ENCODE results near the gene DTWD2. TPM values are rescaled to one million over a fixed set of nuclear protein-coding genes. Genes with fewer than 3 reads are reported as not detected.

DTWD2 gene
- total RNA-seq, 2 donors from 2014 or later, result 3.3 to 4.9 TPM

DNA sequence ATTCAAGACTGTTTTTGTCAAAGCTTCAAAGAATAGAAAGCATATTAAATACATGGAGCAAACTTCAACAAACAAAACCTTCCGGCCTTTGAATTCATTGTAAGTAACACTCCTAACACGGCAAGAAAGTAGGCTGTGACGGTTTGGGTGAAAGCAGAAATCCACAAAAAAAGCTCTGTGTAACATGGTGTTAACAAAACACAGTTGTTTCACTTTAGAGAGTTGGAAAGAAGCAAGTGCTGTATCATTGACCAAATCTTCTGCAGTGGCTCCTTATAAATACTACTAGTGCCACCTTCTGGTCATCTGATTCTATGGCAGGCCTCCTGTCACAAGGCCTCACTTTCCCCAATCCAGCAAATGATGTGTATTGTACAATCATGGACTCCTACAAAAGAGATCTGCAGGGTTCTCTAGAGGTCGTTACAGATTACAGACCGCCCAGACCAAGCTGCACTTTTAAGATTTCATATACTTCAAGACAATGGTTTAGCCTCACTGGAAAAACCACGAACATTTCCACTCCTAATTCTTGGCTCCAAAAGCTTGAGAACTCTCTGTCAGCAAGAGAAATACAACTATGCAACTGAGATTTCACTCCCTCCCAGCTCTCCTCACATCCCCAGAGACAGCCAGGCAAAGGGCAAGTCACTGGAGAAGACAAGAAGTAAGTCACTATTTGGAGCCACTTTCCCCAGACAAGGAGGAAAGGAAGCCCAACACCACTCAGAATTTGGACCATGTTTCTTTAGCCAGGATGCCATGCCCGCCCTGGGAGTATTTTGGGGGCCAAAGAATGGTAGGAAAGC, 196.2 kb downstream of the DTWD2 start:
- Mint-ChIP-seq H3K36me3 (no peaks in the 10 kb centered on the region), H3K4me3 (no peak overlapping the region), H3K27ac (no peak overlapping the region), H3K9me3 (no peaks in the 10 kb centered on the region), H3K27me3 (peaks cover 0 to 5% of the 10 kb centered on the region in 2 donors), H3K4me1 (ENCODE audit: low read depth in 2 of 2) (no peaks in the 10 kb centered on the region)
- ATAC-seq (peak in 1 of 2 donors; percentile 51), DNase-seq (ENCODE audit: low spot score) (no peak)

DNA sequence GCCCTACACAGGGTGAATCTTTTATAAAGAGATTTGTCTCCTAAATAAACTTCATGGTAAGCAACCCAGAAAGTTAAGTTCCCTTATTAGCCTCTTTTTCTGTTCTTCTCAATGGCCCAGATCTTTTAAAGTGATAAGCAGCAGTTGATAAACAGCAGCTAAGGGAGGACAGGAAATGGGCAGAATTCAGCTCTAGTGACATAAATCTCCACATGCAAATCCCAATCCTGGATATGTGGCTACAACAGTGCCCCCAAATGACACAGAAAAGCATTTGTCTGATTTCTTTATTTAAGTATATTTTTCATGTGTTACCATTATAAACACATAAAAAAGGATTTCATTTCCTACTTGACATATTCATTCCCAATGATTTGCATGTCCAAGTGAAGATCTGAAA, 199.0 kb downstream of the DTWD2 start:
- Mint-ChIP-seq H3K9me3 (no peaks in the 10 kb centered on the region), H3K4me1 (ENCODE audit: low read depth in 2 of 2) (no peaks in the 10 kb centered on the region), H3K36me3 (no peaks in the 10 kb centered on the region), H3K27ac (no peak overlapping the region), H3K4me3 (no peak overlapping the region), H3K27me3 (peaks cover 0 to 5% of the 10 kb centered on the region in 2 donors)
- no peak for ATAC-seq
- DNase-seq (ENCODE audit: low spot score), result no peak

DNA sequence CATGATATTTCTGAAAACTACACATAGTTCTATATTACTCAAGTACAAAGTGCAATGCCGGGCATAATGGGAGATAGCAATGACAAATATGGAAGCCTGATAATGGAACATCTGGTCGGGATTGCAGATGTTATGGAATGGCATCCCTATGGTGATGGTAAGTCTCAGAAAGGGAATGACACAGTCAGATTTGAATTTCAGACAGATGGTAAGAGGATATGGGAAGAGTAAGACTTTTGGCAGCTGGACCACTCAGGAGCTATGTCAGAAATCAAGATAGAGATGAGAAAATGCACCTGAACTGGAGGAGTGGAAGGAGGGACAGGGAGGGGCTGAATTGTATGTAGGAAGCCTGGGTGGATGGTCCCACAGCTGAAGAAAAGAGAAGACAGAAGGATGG, 200.0 kb downstream of the DTWD2 start:
- no peak overlapping the region for H3K4me3 Mint-ChIP-seq
- H3K4me1 Mint-ChIP-seq (ENCODE audit: low read depth in 2 of 2), result no peaks in the 10 kb centered on the region
- ATAC-seq (no peak), DNase-seq (ENCODE audit: low spot score) (no peak)
- no peaks in the 10 kb centered on the region for H3K9me3 Mint-ChIP-seq
- peaks cover 0 to 7% of the 10 kb centered on the region in 2 donors for H3K27me3 Mint-ChIP-seq
- H3K27ac Mint-ChIP-seq, result no peak overlapping the region
- no peaks in the 10 kb centered on the region for H3K36me3 Mint-ChIP-seq

Other genes with a start within 250 kb of the DTWD2 start
- gene DMXL1, start 82.5 kb upstream of the DTWD2 start, total RNA-seq, result 10 to 100 TPM; 41.2 to 45.3 TPM